ACC112 (cell line): ENCODE measurements around the gene CXXC4.

ENCODE experiments used
- H2AFZ ChIP-seq: fragments of 200-600 bp; sonication (generic); one replicate; pipeline ENCODE4 v1.6.0; 2017; ENCODE audit warnings: antibody characterized with exemption, low read length; ENCODE audit not compliant: unreplicated experiment
- H3K27ac ChIP-seq: fragments of 200-600 bp; sonication (generic); 2 replicates; pipeline ENCODE4 v1.5.1; 2014; ENCODE audit warnings: low read depth, mild to moderate bottlenecking, antibody characterized with exemption, low read length, moderate library complexity
- H3K27me3 ChIP-seq: fragments of 200-600 bp; sonication (generic); 2 replicates; pipeline ENCODE4 v1.6.1; 2014; ENCODE audit warnings: mild to moderate bottlenecking, antibody characterized with exemption, low read length, moderate library complexity, mixed read lengths; ENCODE audit not compliant: insufficient read depth
- H3K36me3 ChIP-seq: fragments of 200-600 bp; sonication (generic); 2 replicates; pipeline ENCODE4 v1.6.1; 2016; ENCODE audit warnings: mild to moderate bottlenecking, antibody characterized with exemption, low read length, moderate library complexity, mixed read lengths; ENCODE audit not compliant: insufficient read depth
- H3K4me1 ChIP-seq: fragments of 200-600 bp; sonication (generic); one replicate; pipeline ENCODE4 v1.6.1; 2016; ENCODE audit warnings: low read length, mixed read lengths; ENCODE audit not compliant: insufficient read depth, unreplicated experiment, control insufficient read depth
- H3K4me3 ChIP-seq: fragments of 200-600 bp; sonication (generic); 2 replicates; pipeline ENCODE4 v1.5.1; 2014; ENCODE audit warnings: mild to moderate bottlenecking, low read depth, low read length
- H3K79me2 ChIP-seq: fragments of 200-600 bp; sonication (generic); one replicate; pipeline ENCODE4 v1.6.0; 2016; ENCODE audit warnings: low read length; ENCODE audit not compliant: control insufficient read depth, unreplicated experiment, insufficient read depth

CXXC4 gene

GRCh38 chr4:104489731-104490095, 5.0 kb downstream of the CXXC4 start:
- Histone ChIP-seq H3K27ac (no peak overlapping the region), H3K4me3 (no peak overlapping the region), H3K36me3 (no peaks in the 10 kb centered on the region), H3K27me3 (peaks cover 46% of the 10 kb centered on the region), H2AFZ (no peak overlapping the region), H3K4me1 (no peaks in the 10 kb centered on the region), H3K79me2 (no peaks in the 10 kb centered on the region)

GRCh38 chr4:104488151-104488550, 6.5 kb downstream of the CXXC4 start:
- Histone ChIP-seq H3K36me3 (no peaks in the 10 kb centered on the region), H3K27me3 (peaks cover 30% of the 10 kb centered on the region), H3K79me2 (no peaks in the 10 kb centered on the region), H3K27ac (no peak overlapping the region), H3K4me3 (no peak overlapping the region), H2AFZ (no peak overlapping the region), H3K4me1 (no peaks in the 10 kb centered on the region)

- Histone ChIP-seq H3K27ac (no peak overlapping the region), H3K4me1 (no peaks in the 10 kb centered on the region), H2AFZ (no peak overlapping the region), H3K27me3 (peaks cover 18% of the 10 kb centered on the region), H3K36me3 (no peaks in the 10 kb centered on the region), H3K4me3 (no peak overlapping the region), H3K79me2 (no peaks in the 10 kb centered on the region)
Observed at GRCh38 chr4:104486716-104487504, 7.8 kb downstream of the CXXC4 start.

- Histone ChIP-seq H3K79me2 (no peaks in the 10 kb centered on the region), H3K36me3 (no peaks in the 10 kb centered on the region), H2AFZ (no peak overlapping the region), H3K4me3 (no peak overlapping the region), H3K4me1 (no peaks in the 10 kb centered on the region), H3K27me3 (no peaks in the 10 kb centered on the region), H3K27ac (no peak overlapping the region)
Observed at GRCh38 chr4:104475652-104476051, 19.0 kb downstream of the CXXC4 start.

GRCh38 chr4:104472766-104473165, 21.9 kb downstream of the CXXC4 start:
- H3K79me2 ChIP-seq, result no peaks in the 10 kb centered on the region
- H3K27ac ChIP-seq, result no peak overlapping the region
- no peaks in the 10 kb centered on the region for H3K4me1 ChIP-seq
- H2AFZ ChIP-seq, result no peak overlapping the region
- no peaks in the 10 kb centered on the region for H3K27me3 ChIP-seq
- no peaks in the 10 kb centered on the region for H3K36me3 ChIP-seq
- H3K4me3 ChIP-seq, result no peak overlapping the region

- H3K36me3 ChIP-seq, result no peaks in the 10 kb centered on the region
- H3K27me3 ChIP-seq, result no peaks in the 10 kb centered on the region
- H2AFZ ChIP-seq, result no peak overlapping the region
- H3K4me1 ChIP-seq, result no peaks in the 10 kb centered on the region
- no peaks in the 10 kb centered on the region for H3K79me2 ChIP-seq
- no peak overlapping the region for H3K27ac ChIP-seq
- H3K4me3 ChIP-seq, result no peak overlapping the region
Observed at GRCh38 chr4:104470770-104471169, 23.9 kb downstream of the CXXC4 start.

GRCh38 chr4:104469794-104470193, 24.9 kb downstream of the CXXC4 start:
- Histone ChIP-seq H3K79me2 (no peaks in the 10 kb centered on the region), H3K4me1 (no peaks in the 10 kb centered on the region), H3K27ac (no peak overlapping the region), H3K36me3 (no peaks in the 10 kb centered on the region), H2AFZ (no peak overlapping the region), H3K4me3 (no peak overlapping the region), H3K27me3 (no peaks in the 10 kb centered on the region)

GRCh38 chr4:104465619-104466018, 29.1 kb downstream of the CXXC4 start:
- Histone ChIP-seq H3K4me1 (no peaks in the 10 kb centered on the region), H3K27me3 (no peaks in the 10 kb centered on the region), H3K4me3 (no peak overlapping the region), H2AFZ (no peak overlapping the region), H3K27ac (no peak overlapping the region), H3K79me2 (no peaks in the 10 kb centered on the region), H3K36me3 (no peaks in the 10 kb centered on the region)

GRCh38 chr4:104465201-104465600, 29.5 kb downstream of the CXXC4 start:
- no peaks in the 10 kb centered on the region for H3K4me1 ChIP-seq
- no peak overlapping the region for H2AFZ ChIP-seq
- H3K4me3 ChIP-seq, result no peak overlapping the region
- no peaks in the 10 kb centered on the region for H3K27me3 ChIP-seq
- no peak overlapping the region for H3K27ac ChIP-seq
- H3K79me2 ChIP-seq, result no peaks in the 10 kb centered on the region
- no peaks in the 10 kb centered on the region for H3K36me3 ChIP-seq

GRCh38 chr4:104462641-104463040, 32.1 kb downstream of the CXXC4 start:
- Histone ChIP-seq H3K4me3 (no peak overlapping the region), H3K4me1 (no peaks in the 10 kb centered on the region), H2AFZ (no peak overlapping the region), H3K36me3 (no peaks in the 10 kb centered on the region), H3K27ac (no peak overlapping the region), H3K79me2 (no peaks in the 10 kb centered on the region), H3K27me3 (no peaks in the 10 kb centered on the region)

GRCh38 chr4:104457308-104457981, 37.2 kb downstream of the CXXC4 start:
- no peaks in the 10 kb centered on the region for H3K79me2 ChIP-seq
- no peak overlapping the region for H3K4me3 ChIP-seq
- H3K36me3 ChIP-seq, result no peaks in the 10 kb centered on the region
- H2AFZ ChIP-seq, result no peak overlapping the region
- no peaks in the 10 kb centered on the region for H3K27me3 ChIP-seq
- no peaks in the 10 kb centered on the region for H3K4me1 ChIP-seq
- H3K27ac ChIP-seq, result no peak overlapping the region
